Mesendoderm (in vitro differentiated cells): ENCODE results near the gene CCSER1. TPM values are rescaled to one million over a fixed set of nuclear protein-coding genes. Genes with fewer than 3 reads are reported as not detected.

Experiments
- DNase-seq: peaks from one replicate; pipeline ENCODE4 v3.0.0; 2013
- H2AK5ac ChIP-seq: 2 replicates; pipeline ENCODE4 v1.6.1; 2013; ENCODE audit warnings: low read length, inconsistent platforms
- H2BK120ac ChIP-seq: 2 replicates; pipeline ENCODE4 v1.6.1; 2013; ENCODE audit warnings: low read depth, mild to moderate bottlenecking, low read length, moderate library complexity, mixed read lengths
- H2BK15ac ChIP-seq: replicated peaks from 2 replicates; pipeline ENCODE4 v1.6.1; 2013; ENCODE audit warnings: low read depth, mild to moderate bottlenecking, moderate library complexity
- H2BK5ac ChIP-seq: 2 replicates; pipeline ENCODE4 v1.6.1; 2013; ENCODE audit warnings: low read length, inconsistent platforms
- H3K18ac ChIP-seq: 2 replicates; pipeline ENCODE4 v1.6.1; 2013; ENCODE audit warnings: mild to moderate bottlenecking, low read length, mixed read lengths
- H3K23ac ChIP-seq: one replicate; pipeline ENCODE4 v1.6.1; 2013; ENCODE audit warnings: low read length
- H3K27ac ChIP-seq: 2 replicates; pipeline ENCODE4 v1.5.1; 2013; ENCODE audit warnings: low read depth, mild to moderate bottlenecking, inconsistent platforms, low read length, moderate library complexity
- H3K27me3 ChIP-seq: 2 replicates; pipeline ENCODE4 v1.6.1; 2013; ENCODE audit warnings: low read length, control low read depth, mild to moderate bottlenecking, inconsistent platforms; ENCODE audit not compliant: insufficient read depth, poor library complexity
- H3K36me3 ChIP-seq: 2 replicates; pipeline ENCODE4 v1.6.1; 2013; ENCODE audit warnings: low read length, inconsistent platforms; ENCODE audit not compliant: control insufficient read depth, insufficient read depth
- H3K4ac ChIP-seq: one replicate; pipeline ENCODE4 v1.6.1; 2013; ENCODE audit warnings: low read depth, mild to moderate bottlenecking, low read length, moderate library complexity
- H3K4me1 ChIP-seq: 2 replicates; pipeline ENCODE4 v1.6.1; 2013; ENCODE audit warnings: low read depth, low read length, inconsistent platforms; ENCODE audit not compliant: control insufficient read depth
- H3K4me2 ChIP-seq: 2 replicates; pipeline ENCODE4 v1.6.1; 2013; ENCODE audit warnings: low read length
- H3K4me3 ChIP-seq: 2 replicates; pipeline ENCODE4 v1.5.1; 2013; ENCODE audit warnings: mild to moderate bottlenecking, low read length
- H3K56ac ChIP-seq: one replicate; pipeline ENCODE4 v1.6.1; 2013; ENCODE audit warnings: low read length
- H3K79me1 ChIP-seq: 2 replicates; pipeline ENCODE4 v1.6.1; 2013; ENCODE audit warnings: low read length, inconsistent platforms
- H3K79me2 ChIP-seq: 2 replicates; pipeline ENCODE4 v1.6.1; 2013; ENCODE audit warnings: mild to moderate bottlenecking, low read length; ENCODE audit not compliant: control insufficient read depth, insufficient read depth
- H3K9ac ChIP-seq: 2 replicates; pipeline ENCODE4 v1.6.1; 2013; ENCODE audit warnings: low read length, inconsistent platforms
- H4K5ac ChIP-seq: one replicate; pipeline ENCODE4 v1.6.1; 2013; ENCODE audit warnings: low read length
- H4K8ac ChIP-seq: one replicate; pipeline ENCODE4 v1.6.1; 2013; ENCODE audit warnings: low read depth, mild to moderate bottlenecking, control low read depth, low read length, moderate library complexity
- WGBS: extraction: QIAGEN DNeasy Blood & Tissue Kit; methylation state at CpG from one replicate; pipeline ENCODE4 v1.1.7; 2013; ENCODE audit warnings: low lambda C conversion rate, missing lambda C conversion rate; ENCODE audit not compliant: insufficient coverage; ENCODE audit errors: extremely low coverage; 5-methylcytosine and 5-hydroxymethylcytosine counted together
- small RNA-seq: library from polyadenylated mRNA; stranded (forward); fragments of <200 nt; extraction: miRNeasy Mini kit (QIAGEN cat#:217004); gene quantifications from one replicate; pipeline ENCODE3, GENCODE V24; 2013; ENCODE audit not compliant: insufficient read depth

CCSER1 gene

GRCh38 chr4:91630764-91631163 lies 1503.6 kb downstream of the CCSER1 start:
- Histone ChIP-seq H3K79me2 (no peaks in the 10 kb centered on the region), H3K4me1 (no peaks in the 10 kb centered on the region), H3K4me2 (no peak overlapping the region), H3K56ac (no peak overlapping the region), H4K8ac (no peak overlapping the region), H3K27ac (no peak overlapping the region), H3K23ac (no peak overlapping the region), H3K4ac (no peak overlapping the region), H2BK120ac (no peak overlapping the region), H3K4me3 (no peak overlapping the region), H2BK15ac (no peak overlapping the region), H3K9ac (no peak overlapping the region), H3K27me3 (no peaks in the 10 kb centered on the region), H2AK5ac (no peak overlapping the region), H3K18ac (no peak overlapping the region), H4K5ac (no peak overlapping the region), H2BK5ac (no peak overlapping the region), H3K79me1 (no peaks in the 10 kb centered on the region), H3K36me3 (no peaks in the 10 kb centered on the region)
- no peak for DNase-seq

- no peaks in the 10 kb centered on the region for H3K4me1 ChIP-seq
- DNase-seq = no peak
- H3K18ac ChIP-seq = no peak overlapping the region
- no peak overlapping the region for H3K56ac ChIP-seq
- H2BK15ac ChIP-seq = no peak overlapping the region
- H4K8ac ChIP-seq = no peak overlapping the region
- no peak overlapping the region for H3K27ac ChIP-seq
- no peak overlapping the region for H3K4me2 ChIP-seq
- no peaks in the 10 kb centered on the region for H3K79me1 ChIP-seq
- no peaks in the 10 kb centered on the region for H3K36me3 ChIP-seq
- H3K23ac ChIP-seq = no peak overlapping the region
- no peak overlapping the region for H4K5ac ChIP-seq
- H2BK120ac ChIP-seq = no peak overlapping the region
- no CpG with 5 or more reads among the region's 3 CpGs for WGBS
- no peak overlapping the region for H3K9ac ChIP-seq
- H3K27me3 ChIP-seq = no peaks in the 10 kb centered on the region
- H3K79me2 ChIP-seq = no peaks in the 10 kb centered on the region
- no peak overlapping the region for H2BK5ac ChIP-seq
- no peak overlapping the region for H3K4ac ChIP-seq
- H3K4me3 ChIP-seq = no peak overlapping the region
- no peak overlapping the region for H2AK5ac ChIP-seq
Observed at GRCh38 chr4:91631335-91631734, 1504.1 kb downstream of the CCSER1 start.

- Histone ChIP-seq H3K23ac (no peak overlapping the region), H3K4me1 (no peaks in the 10 kb centered on the region), H3K27me3 (no peaks in the 10 kb centered on the region), H3K4ac (no peak overlapping the region), H3K4me3 (no peak overlapping the region), H4K8ac (no peak overlapping the region), H3K79me1 (no peaks in the 10 kb centered on the region), H2AK5ac (no peak overlapping the region), H2BK120ac (no peak overlapping the region), H2BK5ac (no peak overlapping the region), H3K36me3 (no peaks in the 10 kb centered on the region), H3K56ac (no peak overlapping the region), H3K27ac (no peak overlapping the region), H4K5ac (no peak overlapping the region), H3K79me2 (no peaks in the 10 kb centered on the region), H3K4me2 (no peak overlapping the region), H3K18ac (no peak overlapping the region), H2BK15ac (no peak overlapping the region), H3K9ac (no peak overlapping the region)
- WGBS = no CpG with 5 or more reads among the region's 4 CpGs
- peak; percentile 17 for DNase-seq
Observed at GRCh38 chr4:91636083-91636482, 1508.9 kb downstream of the CCSER1 start.

Small RNA genes lying within 50 kb of the gene (small RNA-seq; reads per million reads assigned to genes)
- gene AC093729.1 (not detected), gene TMSB4XP8 (not detected)
